Calu3 (cell line): Measurements from ENCODE around the gene GRHL1. TPM values are rescaled to one million over a fixed set of nuclear protein-coding genes. Genes with fewer than 3 reads are reported as not detected.

Experiments used
- BruUV-seq: library from RNA; stranded (reverse); fragments of 400-500 nt; replicated peaks from 2 replicates; lab custom pipeline; 2021; lab: Mats Ljungman, UMichigan
- CTCF ChIA-PET: fragments of 300-600 bp; sonication (Branson Sonifier 250); formaldehyde crosslinking; loops from one replicate; lab custom pipeline; 2022; ENCODE audit warnings: antibody characterized with exemption; lab: Charles Lee
- DNase-seq: peaks from one replicate; pipeline ENCODE4 v3.0.0; 2022
- H3K27ac Mint-ChIP-seq: one replicate; pipeline ENCODE4 v1.8.0; 2022; ENCODE audit warnings: mixed read lengths; ENCODE audit not compliant: unreplicated experiment
- H3K27me3 Mint-ChIP-seq: one replicate; pipeline ENCODE4 v1.8.0; 2022; ENCODE audit warnings: mixed read lengths; ENCODE audit not compliant: unreplicated experiment
- H3K36me3 Mint-ChIP-seq: one replicate; pipeline ENCODE4 v1.8.0; 2022; ENCODE audit warnings: mild to moderate bottlenecking, moderate library complexity, mixed read lengths; ENCODE audit not compliant: insufficient read depth, unreplicated experiment
- H3K4me1 Mint-ChIP-seq: one replicate; pipeline ENCODE4 v1.8.0; 2022; ENCODE audit warnings: mild to moderate bottlenecking, low read depth, mixed read lengths; ENCODE audit not compliant: unreplicated experiment
- H3K4me3 Mint-ChIP-seq: one replicate; pipeline ENCODE4 v1.8.0; 2022; ENCODE audit warnings: mild to moderate bottlenecking, low read depth, moderate library complexity, mixed read lengths; ENCODE audit not compliant: unreplicated experiment
- H3K9me3 Mint-ChIP-seq: one replicate; pipeline ENCODE4 v1.8.0; 2022; ENCODE audit warnings: low read depth, mixed read lengths; ENCODE audit not compliant: unreplicated experiment
- CTCF ChIP-seq: fragments of 200-600 bp; IDR thresholded peaks from one replicate; pipeline ENCODE4 v1.8.0; 2022; ENCODE audit warnings: antibody characterized with exemption; ENCODE audit not compliant: unreplicated experiment
- intact Hi-C: fragments of 100-400 bp; cut with micrococcal nuclease; formaldehyde crosslinking; loops from one replicate; pipeline ENCODE4 v1.10.0; 2022; ENCODE audit not compliant: unreplicated experiment
- total RNA-seq: library from RNA; stranded (reverse); gene quantifications from 2 replicates; pipeline ENCODE4 v1.2.3, GENCODE V29; 2022

Gene GRHL1
- total RNA-seq, 1 experiment from 2014 or later, result 11.7 TPM

DNA sequence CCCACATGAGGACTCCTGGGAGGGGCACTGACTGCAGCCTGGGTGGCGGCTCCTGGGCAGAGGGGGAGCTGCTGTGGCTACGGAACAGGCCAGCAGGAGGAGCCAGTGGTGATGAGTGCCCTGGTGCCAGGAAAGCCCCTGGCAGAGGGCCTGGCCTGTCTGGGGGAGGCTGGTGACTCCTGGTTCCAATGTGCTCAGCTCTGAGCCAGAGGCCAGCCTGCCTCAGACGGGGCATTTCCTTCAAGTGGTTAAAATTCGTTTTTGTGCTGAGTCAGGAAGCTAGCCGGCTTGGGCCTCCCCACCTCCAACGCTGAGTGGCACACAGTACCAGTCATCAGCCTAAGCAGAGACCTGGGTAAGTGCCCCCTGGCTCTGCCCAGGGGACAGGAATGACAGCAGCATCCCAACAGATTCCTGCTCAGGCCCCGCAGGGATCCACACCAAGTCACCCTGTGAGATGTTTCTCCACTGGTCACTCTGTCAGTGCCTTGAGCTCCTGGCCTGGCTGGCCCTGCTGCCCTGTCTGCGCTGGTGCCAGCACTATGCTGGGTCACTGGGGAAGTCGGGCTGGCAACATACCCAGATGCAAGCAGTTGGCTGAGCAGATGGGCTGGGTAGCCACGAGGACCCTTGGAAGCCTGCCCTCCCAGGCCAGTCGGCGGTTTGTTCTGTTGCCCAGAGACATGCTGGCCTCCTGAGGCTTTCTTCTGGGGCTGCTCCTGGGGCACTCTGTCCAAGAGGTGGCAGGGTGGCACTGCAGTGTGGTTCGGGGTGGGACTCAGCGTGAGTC is 84.8 kb downstream of the GRHL1 start:
- Mint-ChIP-seq H3K4me1 (no peaks in the 10 kb centered on the region), H3K36me3 (peaks cover 5% of the 10 kb centered on the region), H3K4me3 (no peak overlapping the region), H3K27ac (no peak overlapping the region), H3K9me3 (no peaks in the 10 kb centered on the region), H3K27me3 (peaks cover 14% of the 10 kb centered on the region)
- peak; percentile 77 for DNase-seq
- BruUV-seq, result no TSS peak
- CTCF ChIA-PET, result interaction anchor here (0.8 to 1.8 kb wide), 6 partner anchors 10 to 399 kb away, joined by 3 to 6 read pairs (median 4); no protein-coding TSS in a partner anchor
- intact Hi-C loops, result no loop called here
- TF ChIP-seq CTCF, result peak; percentile 51

DNA sequence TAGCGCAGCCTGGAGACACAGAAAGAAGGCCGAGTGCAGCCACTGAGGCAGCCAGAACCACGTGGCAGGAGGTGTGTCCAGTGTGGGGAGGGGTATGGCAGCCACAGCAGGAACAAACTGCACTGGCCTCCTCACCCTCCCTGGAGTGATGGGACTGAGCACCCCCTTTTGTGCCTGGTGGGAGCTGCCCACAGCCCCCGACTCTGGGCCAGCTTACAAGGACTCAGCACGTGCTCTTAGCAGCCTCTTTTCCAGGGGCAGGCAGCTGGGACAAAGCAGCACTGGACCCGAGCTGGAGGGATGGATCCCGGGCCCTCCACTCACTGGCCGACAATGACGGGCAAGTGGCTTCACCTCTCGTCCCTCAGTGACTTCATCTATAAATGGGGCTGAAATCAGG is 86.6 kb downstream of the GRHL1 start:
- H3K27me3 Mint-ChIP-seq, result peaks cover 23% of the 10 kb centered on the region
- no peaks in the 10 kb centered on the region for H3K4me1 Mint-ChIP-seq
- no TSS peak for BruUV-seq
- DNase-seq, result no peak
- no peak overlapping the region for H3K4me3 Mint-ChIP-seq
- no peak for TF ChIP-seq CTCF
- no peaks in the 10 kb centered on the region for H3K9me3 Mint-ChIP-seq
- CTCF ChIA-PET, result no interaction called here
- H3K36me3 Mint-ChIP-seq, result peaks cover 19% of the 10 kb centered on the region
- intact Hi-C loops, result no loop called here
- no peak overlapping the region for H3K27ac Mint-ChIP-seq

DNA sequence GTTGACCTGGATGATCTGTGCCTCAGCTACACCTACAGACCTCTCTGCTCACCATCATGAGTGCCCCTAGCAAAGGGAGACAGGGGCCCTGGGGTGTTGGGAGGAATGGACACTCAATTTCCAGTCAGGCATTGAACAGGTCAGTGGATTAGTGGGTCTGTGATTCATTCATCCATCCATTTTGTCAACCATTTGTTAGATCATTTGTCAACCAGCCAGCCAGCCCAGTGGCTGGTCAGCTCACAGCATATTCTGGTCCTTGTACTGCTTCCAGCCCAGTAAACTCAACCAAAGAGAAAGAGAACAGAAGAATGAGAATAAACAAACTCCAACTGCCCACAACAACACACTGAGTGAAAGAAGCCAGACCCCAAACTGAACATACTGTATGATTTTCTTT is 87.2 kb downstream of the GRHL1 start:
- no peak overlapping the region for H3K27ac Mint-ChIP-seq
- no TSS peak for BruUV-seq
- no peak for TF ChIP-seq CTCF
- H3K9me3 Mint-ChIP-seq, result no peaks in the 10 kb centered on the region
- CTCF ChIA-PET, result no interaction called here
- no peaks in the 10 kb centered on the region for H3K4me1 Mint-ChIP-seq
- no peak overlapping the region for H3K4me3 Mint-ChIP-seq
- intact Hi-C loops, result no loop called here
- H3K36me3 Mint-ChIP-seq, result peaks cover 19% of the 10 kb centered on the region
- peaks cover 23% of the 10 kb centered on the region for H3K27me3 Mint-ChIP-seq
- DNase-seq, result no peak

GRCh38 chr2:10039658-10040410 is 88.3 kb downstream of the GRHL1 start:
- intact Hi-C loops, result no loop called here
- no TSS peak for BruUV-seq
- no peak for DNase-seq
- Mint-ChIP-seq H3K27ac (no peak overlapping the region), H3K27me3 (peaks cover 23% of the 10 kb centered on the region), H3K4me1 (no peaks in the 10 kb centered on the region), H3K9me3 (no peaks in the 10 kb centered on the region), H3K4me3 (no peak overlapping the region), H3K36me3 (peaks cover 28% of the 10 kb centered on the region)
- no peak for TF ChIP-seq CTCF
- CTCF ChIA-PET, result no interaction called here
